Stromal cell of bone marrow (primary cell): Measurements from ENCODE around the gene KIF27.
"Not testable (repeated sequence)": the region's sequence is repeated elsewhere in the genome, so short reads cannot be mapped to it uniquely, and the experiment has no call there.

Experiments used
- DNase-seq: peaks from one replicate; pipeline ENCODE4 v3.0.0-alpha.2; 2012; ENCODE audit warnings: low read depth

Gene KIF27

DNA sequence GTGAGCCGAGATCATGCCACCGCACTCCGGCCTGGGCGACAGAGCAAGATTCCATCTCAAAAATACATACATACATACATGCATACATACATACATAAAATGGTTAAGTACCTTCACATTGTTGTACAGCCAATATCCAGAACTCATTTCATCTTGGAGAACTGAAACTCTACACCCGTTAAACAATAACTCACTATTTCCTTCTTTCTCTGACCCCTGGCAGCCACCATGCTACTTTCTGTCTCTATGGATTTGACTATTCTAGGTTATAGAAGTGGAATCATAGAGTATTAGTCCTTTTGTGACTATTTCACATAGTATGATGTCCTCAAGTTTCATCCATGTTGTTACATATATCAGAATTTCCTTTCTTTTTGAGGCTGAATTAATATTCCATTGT, 9.6 kb upstream of the KIF27 start:
- no peak for DNase-seq

GRCh38 chr9:83927591-83927990, 6.4 kb upstream of the KIF27 start:
- DNase-seq: no peak

DNA sequence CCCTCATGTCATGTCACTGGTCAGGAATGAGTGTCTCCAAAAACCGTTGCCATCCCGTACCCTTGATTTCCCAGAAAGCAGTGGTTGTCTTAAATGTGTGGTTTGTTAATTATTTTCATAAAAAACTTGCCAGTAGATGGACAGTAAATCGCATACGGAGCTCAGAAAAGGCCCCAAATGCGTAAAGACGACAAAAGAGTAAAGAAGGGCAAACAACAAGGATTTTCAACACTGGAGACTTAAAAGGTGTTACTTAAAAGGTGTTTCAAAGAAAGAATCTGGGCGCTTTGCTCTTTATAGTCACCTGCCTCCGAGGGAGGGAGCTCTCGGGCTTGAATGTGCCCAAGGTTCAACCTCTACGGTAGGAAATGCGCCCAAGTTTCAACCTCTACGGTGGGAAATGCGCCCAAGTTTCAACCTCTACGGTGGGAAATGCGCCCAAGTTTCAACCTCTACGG, 734 bp downstream of the KIF27 start:
- DNase-seq: no peak

GRCh38 chr9:83919111-83919510, 2.1 kb downstream of the KIF27 start:
- DNase-seq: no peak

GRCh38 chr9:83912194-83912593, 9.0 kb downstream of the KIF27 start:
- not testable (repeated sequence) for DNase-seq

DNA sequence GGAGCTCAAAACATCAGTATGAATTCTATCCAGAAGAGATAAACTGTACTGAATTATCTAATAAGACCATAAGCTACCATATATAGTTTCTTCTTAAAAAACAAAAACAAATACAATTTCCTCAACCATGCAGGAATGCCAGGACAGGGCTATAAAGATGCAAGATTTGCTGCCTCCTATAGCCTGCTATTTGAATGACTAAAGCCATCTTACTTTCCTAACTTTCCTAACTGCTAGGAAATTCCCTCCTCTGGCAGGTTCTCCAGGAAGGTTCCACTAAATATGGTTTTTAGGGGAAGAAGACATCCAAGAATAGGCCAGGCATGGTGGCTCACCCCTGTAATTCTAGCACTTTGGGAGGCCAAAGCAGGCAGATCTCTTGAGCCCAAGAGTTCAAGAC, 15.1 kb downstream of the KIF27 start:
- DNase-seq: no peak

- not testable (repeated sequence) for DNase-seq
Measured at GRCh38 chr9:83900615-83901014, 20.6 kb downstream of the KIF27 start.

DNA sequence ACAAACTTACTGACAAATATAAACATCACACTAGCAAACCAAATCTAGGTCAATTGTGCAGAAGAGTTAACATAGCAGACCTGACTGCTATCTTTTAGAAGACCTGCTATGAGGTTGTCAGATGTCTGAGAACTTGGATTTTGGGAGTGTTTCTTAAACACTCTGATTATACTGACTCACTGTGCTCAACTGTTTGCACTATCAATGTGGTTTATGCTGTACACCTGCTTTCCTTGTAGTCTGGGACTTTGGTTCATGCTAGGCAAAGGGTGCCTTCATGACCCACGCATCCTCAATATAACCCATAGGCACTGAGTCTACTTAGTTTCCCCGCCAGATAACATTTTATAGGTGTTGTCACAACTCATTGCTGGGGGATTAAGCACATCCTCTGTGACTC, 26.9 kb downstream of the KIF27 start:
- not testable (repeated sequence) for DNase-seq

DNA sequence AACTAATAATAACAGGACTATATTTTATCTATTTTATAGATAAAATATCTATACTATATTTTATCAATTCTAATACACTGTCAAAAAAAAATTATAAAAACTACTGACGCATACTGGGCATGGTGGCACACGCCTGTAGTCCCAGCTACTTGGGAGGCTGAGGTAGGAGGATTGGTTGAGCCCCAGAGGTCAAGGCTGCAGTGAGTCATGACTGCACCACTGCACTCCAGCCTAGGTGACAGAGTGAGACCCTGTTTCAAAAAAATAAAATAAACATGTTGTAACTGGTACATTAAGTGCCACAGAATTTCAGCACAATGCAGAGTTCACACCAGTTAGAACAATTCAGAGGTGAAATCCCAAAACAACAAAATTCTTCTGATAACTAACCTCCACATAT, 34.7 kb downstream of the KIF27 start:
- DNase-seq: not testable (repeated sequence)

- peak; percentile 64 for DNase-seq
Measured at GRCh38 chr9:83885559-83886240, 35.5 kb downstream of the KIF27 start.

DNA sequence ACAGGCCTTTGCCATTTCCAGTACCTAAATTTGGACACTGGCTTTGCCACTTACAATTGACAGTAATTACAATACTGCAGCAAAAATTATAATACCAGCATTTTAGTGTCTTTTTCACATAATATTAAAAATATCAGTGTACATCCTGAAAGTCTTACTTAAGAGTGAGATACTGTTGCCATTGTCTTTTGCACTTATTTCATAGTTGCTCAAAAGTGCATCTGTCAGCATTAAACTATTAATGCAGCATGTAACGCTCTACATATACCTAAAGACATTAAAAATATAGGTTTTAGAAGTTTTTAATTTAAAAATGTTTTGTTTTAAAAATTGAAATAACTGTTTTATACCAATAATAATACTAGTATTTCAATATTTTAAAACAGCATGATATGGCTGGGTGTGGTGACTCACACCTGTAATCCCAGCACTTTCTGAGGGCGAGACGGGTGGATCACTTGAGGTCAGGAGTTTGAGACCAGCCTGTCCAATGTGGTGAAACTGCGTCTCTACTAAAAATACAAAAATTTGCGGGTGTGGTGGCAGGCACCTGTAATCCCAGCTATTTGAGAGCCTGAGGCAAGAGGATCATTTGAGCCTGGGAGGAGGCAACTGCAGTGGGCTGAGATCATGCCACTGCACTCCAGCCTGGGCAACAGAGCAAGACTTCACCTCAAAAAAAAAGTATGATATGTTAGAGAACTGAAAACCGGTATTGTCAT, 39.4 kb downstream of the KIF27 start:
- DNase-seq: not testable (repeated sequence)

DNA sequence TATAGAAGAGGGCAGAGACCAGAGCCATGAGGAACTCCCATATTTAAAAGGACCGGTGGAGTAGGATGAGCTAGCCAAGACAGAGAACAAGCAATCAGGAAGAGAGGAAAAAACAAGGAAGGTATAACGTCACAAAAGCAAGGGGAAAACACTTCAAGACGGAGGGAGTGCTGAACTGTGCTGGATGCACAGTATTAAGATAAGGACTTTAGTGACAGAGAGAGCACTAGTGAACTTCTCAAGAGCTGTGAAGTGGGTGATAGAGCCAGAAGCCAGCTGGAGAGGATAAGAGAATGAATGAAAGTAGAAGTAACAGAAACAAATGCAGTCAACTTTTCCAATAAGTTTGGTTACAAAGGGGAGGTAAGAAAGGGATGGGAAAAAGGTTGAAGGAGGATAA, 45.7 kb downstream of the KIF27 start:
- not testable (repeated sequence) for DNase-seq

DNA sequence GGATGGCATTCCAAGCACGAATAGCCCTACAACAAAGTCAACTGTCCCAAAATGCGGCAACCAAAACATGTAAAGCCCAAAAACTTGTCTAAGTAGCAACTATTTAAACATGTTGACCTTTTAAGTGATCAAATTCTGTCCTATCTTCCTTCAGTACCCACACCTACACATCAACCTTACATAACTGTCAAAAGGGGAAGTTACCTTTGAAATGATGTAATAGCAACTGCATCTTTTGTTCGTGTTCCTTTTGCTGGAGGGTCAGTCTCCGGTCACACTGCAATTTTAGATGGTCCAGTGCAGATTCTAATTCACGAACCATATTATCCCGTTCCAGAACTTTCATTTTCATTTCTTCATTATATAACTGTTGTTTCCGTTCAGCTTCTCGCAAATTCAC, 71.3 kb downstream of the KIF27 start:
- DNase-seq: not testable (repeated sequence)

GRCh38 chr9:83837070-83837643, 84.1 kb downstream of the KIF27 start:
- DNase-seq: not testable (repeated sequence)

- not testable (repeated sequence) for DNase-seq
Measured at GRCh38 chr9:83830426-83831071, 90.7 kb downstream of the KIF27 start.

DNA sequence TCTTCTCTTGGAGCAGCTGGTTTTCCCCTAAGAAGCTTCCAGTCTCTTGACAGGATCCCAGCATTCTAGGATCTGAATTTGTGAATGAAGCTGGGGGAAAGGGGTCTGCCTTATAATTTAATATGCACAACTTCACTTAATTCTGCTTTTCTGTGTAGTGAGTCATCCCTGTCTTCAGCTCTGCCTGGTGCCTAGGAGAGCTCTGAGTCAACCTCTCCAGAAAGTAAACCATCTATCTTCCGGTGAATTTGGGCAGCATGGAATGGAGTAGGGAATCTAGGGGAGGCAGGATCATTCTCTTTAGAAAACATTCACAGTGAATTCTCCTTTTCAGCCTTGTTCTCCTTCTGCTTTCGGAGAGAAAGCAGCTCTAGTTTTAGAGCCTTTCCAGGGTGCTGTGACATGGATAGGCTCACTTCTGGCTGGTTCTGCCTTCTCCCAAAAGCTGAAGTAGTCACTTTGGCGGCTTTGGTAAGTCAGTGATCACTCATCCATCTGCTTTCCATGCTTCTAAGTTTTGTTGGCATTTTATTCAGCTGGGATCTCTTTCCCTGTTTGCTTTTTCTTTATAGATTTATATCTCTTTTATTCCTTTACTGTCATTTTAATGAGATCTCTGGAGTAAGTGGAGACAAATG, 96.1 kb downstream of the KIF27 start:
- not testable (repeated sequence) for DNase-seq

DNA sequence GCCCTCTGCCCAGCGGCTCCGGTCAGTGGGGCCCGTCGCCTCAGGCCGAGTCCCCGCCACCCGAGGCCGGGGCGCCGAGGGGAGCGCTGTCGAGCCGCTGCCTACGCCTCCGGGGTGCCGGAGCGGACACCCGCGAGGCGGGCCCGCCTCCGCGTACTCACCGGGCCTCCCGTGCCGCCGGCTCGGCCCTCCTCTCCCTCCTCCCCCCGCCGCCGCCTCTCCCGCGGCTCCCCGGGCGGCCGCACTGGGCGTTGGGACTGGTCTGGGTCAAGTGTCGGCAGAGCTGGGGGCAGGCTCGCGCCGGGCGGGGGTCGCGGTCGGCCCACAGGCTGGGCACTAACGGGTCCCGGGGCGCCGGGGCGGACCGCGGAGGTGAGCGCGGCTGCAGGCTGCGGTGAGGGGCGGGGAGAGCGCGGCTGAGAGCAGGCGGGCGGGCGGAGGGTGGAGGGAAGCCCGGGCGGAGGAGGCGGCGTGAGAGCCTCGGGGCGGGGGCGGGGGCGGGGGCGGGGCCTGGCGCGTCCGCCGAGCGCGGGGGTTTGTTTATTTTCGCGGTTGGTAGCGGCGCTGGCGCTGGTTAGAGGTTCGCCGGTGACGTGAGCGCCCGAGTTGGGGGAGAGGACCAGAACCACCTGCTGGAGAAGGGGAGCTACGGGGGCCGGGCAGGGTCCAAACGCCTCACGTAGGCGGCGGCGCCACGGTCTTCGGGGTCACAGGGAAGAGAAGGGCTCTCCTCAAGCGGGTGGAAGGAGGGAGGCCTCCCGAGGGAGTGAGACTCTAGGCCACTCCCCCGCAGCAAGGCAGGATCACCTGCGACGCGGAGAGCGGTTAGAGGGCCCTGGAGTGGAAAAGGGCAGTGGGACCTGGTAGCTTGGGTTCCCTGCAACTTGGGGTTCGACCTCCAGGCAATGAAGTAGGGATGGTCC, 103.6 kb downstream of the KIF27 start, which contains the start of gene GKAP1:
Gene GKAP1, minus strand, starts transcription at position 414 of the 923 bp plus-strand sequence. CDS start 11,252 bp downstream, outside the sequence.
- DNase-seq: not testable (repeated sequence)

DNA sequence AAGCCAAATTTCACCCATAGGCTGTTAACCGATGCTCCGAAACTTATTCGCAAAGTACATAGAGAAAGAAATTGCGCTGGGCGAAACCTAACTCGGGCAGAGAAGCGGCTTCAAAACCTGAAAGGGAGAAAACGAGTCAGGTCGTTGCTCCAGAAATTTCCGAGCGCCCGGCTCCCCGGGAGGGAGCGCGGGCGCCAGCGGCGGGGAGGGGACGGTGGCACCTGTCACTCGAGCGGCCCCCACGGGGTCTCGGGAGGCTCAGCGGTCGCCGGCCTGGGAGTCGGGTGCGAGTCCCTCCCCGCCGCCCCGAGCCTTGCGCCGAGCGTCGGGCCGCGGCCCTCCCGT, 104.2 kb downstream of the KIF27 start:
- DNase-seq: not testable (repeated sequence)

DNA sequence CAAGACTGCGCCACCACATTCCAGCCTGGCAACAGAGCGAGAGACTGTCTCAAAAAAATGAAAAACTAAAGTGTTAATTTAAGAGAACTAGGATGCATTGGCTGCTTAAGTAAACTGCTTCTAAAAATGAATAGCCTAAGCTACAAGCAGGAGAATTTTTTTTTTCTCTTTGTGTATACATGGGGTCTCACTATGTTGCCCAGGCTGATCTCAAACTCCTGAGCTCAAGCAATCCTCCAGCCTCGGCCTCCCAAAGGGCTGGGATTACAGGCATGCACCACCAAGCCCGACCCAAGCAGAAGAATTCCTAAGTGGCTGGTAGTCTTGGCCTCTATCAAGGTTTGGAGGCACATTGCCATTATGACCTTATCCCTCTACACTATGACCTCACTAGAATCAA, 106.1 kb downstream of the KIF27 start:
- DNase-seq: not testable (repeated sequence)

DNA sequence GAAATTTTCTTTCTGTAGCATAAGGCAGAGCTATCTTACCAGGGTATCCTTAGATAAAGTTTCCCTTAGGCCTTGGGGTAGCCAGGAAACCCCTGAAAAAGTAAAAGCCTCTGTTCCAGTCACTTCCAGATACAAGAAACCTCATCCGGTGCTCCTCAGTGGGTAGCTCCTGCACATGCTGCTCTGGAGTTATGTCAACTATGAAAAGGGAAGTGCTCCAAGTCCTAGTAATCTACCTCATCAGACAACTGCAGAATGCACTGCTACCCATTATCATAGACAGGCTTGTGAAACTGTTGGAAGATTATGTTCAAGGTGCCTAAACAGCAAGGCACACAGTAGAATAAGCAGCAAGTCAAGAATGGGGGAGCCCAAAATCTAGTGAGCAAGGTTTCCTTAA, 112.0 kb downstream of the KIF27 start:
- DNase-seq: not testable (repeated sequence)

DNA sequence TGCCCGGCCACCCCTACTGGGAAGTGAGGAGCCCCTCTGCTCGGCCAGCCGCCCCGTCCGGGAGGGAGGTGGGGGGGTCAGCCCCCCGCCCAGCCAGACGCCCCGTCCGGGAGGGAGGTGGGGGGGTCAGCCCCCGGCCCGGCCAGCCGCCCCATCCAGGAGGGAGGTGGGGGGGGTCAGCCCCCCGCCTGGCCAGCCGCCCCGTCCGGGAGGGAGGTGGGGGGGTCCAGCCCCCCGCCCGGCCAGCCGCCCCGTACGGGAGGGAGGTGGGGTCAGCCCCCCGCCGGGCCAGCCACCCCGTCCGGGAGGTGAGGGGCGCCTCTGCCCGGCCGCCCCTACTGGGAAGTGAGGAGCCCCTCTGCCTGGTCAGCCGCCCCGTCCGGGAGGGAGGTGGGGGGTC, 116.8 kb downstream of the KIF27 start:
- not testable (repeated sequence) for DNase-seq
